PFSK-1 (cell line): Measurements from ENCODE around the gene KCNMA1.

Source experiments
- FOXP2 ChIP-seq: optimal IDR thresholded peaks from 2 replicates; pipeline ENCODE3; 2011; ENCODE audit warnings: borderline replicate concordance, control low read depth, inconsistent platforms; ENCODE audit not compliant: insufficient read depth; ENCODE audit errors: extremely low read length, extremely low read depth
- POLR2AphosphoS5 ChIP-seq: IDR thresholded peaks from 2 replicates; pipeline ENCODE4 v1.6.1; 2012; ENCODE audit warnings: low read depth, mild to moderate bottlenecking, control low read depth, low read length, moderate library complexity
- SIN3A ChIP-seq: IDR thresholded peaks from 2 replicates; pipeline ENCODE4 v1.6.1; 2012; ENCODE audit warnings: mild to moderate bottlenecking, low read length, moderate library complexity, borderline replicate concordance; ENCODE audit not compliant: insufficient read depth
- TAF1 ChIP-seq: IDR thresholded peaks from 2 replicates; pipeline ENCODE4 v1.6.1; 2012; ENCODE audit warnings: low read length, control low read depth, borderline replicate concordance; ENCODE audit not compliant: insufficient read depth
- TF ChIP-seq, protein P1 (sequence below), 2 experiments: IDR thresholded peaks; 2 replicates each; pipeline versions ENCODE4 v1.6.1 to v1.8.0; 2011 to 2012; ENCODE audit warnings: low read depth in 2 of 2, low read length in 2 of 2, control low read depth in 1 of 2, inconsistent platforms in 1 of 2, mild to moderate bottlenecking in 1 of 2, moderate library complexity in 1 of 2; ENCODE audit not compliant: insufficient read depth in 1 of 2

The KCNMA1 gene

DNA sequence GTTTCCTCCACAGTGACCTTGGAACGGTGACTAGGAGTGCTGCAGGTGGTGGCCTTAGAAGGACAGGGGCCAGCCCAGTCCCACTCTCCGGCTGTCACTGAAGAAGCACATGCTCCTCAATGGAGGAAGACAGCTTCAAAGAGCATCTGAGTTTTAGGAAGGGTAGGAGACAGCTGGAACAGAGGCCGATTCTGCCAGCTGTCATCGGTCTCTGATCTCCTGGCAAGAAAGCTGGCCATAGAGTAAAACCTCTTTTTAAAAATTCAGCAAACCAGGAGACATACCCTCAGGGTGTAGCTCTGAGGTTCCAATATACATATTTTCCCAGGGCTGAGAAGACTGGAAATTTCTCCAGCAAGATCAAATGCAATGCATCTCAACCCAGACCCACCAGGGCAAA lies 55.9 kb downstream of the KCNMA1 start:
- TF ChIP-seq FOXP2 (no peak), TAF1 (no peak), POLR2AphosphoS5 (no peak), SIN3A (no peak)
- TF ChIP-seq, protein P1, sequence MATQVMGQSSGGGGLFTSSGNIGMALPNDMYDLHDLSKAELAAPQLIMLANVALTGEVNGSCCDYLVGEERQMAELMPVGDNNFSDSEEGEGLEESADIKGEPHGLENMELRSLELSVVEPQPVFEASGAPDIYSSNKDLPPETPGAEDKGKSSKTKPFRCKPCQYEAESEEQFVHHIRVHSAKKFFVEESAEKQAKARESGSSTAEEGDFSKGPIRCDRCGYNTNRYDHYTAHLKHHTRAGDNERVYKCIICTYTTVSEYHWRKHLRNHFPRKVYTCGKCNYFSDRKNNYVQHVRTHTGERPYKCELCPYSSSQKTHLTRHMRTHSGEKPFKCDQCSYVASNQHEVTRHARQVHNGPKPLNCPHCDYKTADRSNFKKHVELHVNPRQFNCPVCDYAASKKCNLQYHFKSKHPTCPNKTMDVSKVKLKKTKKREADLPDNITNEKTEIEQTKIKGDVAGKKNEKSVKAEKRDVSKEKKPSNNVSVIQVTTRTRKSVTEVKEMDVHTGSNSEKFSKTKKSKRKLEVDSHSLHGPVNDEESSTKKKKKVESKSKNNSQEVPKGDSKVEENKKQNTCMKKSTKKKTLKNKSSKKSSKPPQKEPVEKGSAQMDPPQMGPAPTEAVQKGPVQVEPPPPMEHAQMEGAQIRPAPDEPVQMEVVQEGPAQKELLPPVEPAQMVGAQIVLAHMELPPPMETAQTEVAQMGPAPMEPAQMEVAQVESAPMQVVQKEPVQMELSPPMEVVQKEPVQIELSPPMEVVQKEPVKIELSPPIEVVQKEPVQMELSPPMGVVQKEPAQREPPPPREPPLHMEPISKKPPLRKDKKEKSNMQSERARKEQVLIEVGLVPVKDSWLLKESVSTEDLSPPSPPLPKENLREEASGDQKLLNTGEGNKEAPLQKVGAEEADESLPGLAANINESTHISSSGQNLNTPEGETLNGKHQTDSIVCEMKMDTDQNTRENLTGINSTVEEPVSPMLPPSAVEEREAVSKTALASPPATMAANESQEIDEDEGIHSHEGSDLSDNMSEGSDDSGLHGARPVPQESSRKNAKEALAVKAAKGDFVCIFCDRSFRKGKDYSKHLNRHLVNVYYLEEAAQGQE (IDR thresholded peaks at IDR 0.05; ENCODE audit: insufficient read depth in 1 of 2, low read depth in 2 of 2, low read length in 2 of 2) = no peak

- TF ChIP-seq, protein P1 (IDR thresholded peaks at IDR 0.05; ENCODE audit: insufficient read depth in 1 of 2, low read depth in 2 of 2, low read length in 2 of 2) = no peak
- no peak for TF ChIP-seq SIN3A
- no peak for TF ChIP-seq TAF1
Measured at GRCh38 chr10:77580482-77580881, 57.1 kb downstream of the KCNMA1 start.

- TF ChIP-seq FOXP2 (no peak), POLR2AphosphoS5 (no peak), TAF1 (no peak), SIN3A (no peak)
- TF ChIP-seq, protein P1 (IDR thresholded peaks at IDR 0.05; ENCODE audit: insufficient read depth in 1 of 2, low read depth in 2 of 2, low read length in 2 of 2) = no peak
Measured at GRCh38 chr10:77578583-77579227, 58.9 kb downstream of the KCNMA1 start.

DNA sequence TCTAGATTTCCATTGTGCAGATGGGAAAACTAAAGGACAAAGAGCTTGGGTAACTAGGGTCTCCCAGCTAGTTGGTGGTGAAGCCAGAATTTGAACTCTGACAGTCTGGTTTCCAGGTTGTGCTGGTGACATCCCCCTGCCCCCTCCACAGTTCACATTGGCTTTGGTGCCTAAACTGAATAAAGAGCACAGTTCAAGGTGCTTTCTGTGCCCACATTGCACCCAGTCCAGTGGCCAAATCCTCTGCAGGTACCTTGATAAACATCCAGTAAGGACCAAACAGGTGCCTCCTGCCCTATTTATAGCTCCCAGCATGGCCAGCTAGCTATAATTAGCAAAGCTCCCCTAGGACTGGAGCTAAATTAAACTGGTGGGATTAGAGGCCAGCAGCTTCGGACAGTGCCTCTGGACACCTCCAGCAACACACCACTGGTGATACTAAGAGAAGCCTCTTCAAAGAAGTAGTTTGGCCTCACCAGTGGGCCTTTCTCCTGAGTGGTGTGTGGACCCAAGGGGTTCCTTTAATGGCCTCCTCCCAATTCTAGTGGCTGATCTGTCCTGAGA lies 59.9 kb downstream of the KCNMA1 start:
- TF ChIP-seq, protein P1 (IDR thresholded peaks at IDR 0.05; ENCODE audit: insufficient read depth in 1 of 2, low read depth in 2 of 2, low read length in 2 of 2) = no peak
- TF ChIP-seq TAF1 = no peak
- TF ChIP-seq FOXP2 = no peak
- TF ChIP-seq SIN3A = no peak
- TF ChIP-seq POLR2AphosphoS5 = no peak
